H54 (cell line): ENCODE results near the gene OSM.

Source experiments
- DNase-seq: peaks from one replicate; pipeline ENCODE4 v3.0.0; 2011; ENCODE audit warnings: low spot score, mixed read lengths; ENCODE audit not compliant: insufficient read length
- FAIRE-seq: peaks from 3 replicates; lab custom pipeline; 2011; peaks lifted over from hg19 to GRCh38; lab: Jason Lieb, UNC
- POLR2A ChIP-seq: IDR thresholded peaks from 2 replicates; pipeline ENCODE4 v1.6.1; 2011; ENCODE audit warnings: low read depth, mild to moderate bottlenecking, low read length

OSM gene

GRCh38 chr22:30272781-30273601, 6.3 kb upstream of the OSM start:
- DNase-seq (no peak), FAIRE-seq (no peak)
- no peak for TF ChIP-seq POLR2A

DNA sequence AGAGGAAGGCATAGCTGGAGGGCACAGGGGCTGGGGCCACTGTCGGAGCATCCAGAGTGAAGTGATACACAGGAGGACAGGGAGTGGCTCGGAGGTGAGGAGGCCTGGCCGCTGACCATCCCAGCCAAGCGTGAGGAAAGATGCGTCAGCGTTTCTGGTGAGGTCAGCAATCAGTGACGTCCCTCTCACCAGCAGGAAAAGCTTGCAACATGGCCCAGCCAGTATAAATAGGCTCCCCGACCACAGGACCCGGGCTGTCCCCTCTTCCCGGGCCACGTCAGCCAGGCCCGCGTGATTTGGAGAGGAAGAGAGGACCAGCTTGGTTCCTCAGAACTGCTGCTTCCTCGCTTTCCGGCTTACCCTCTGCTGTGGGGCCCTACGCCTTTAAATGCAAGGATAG, 4.2 kb upstream of the OSM start:
- no peak for FAIRE-seq
- no peak for DNase-seq
- TF ChIP-seq POLR2A, result no peak

DNA sequence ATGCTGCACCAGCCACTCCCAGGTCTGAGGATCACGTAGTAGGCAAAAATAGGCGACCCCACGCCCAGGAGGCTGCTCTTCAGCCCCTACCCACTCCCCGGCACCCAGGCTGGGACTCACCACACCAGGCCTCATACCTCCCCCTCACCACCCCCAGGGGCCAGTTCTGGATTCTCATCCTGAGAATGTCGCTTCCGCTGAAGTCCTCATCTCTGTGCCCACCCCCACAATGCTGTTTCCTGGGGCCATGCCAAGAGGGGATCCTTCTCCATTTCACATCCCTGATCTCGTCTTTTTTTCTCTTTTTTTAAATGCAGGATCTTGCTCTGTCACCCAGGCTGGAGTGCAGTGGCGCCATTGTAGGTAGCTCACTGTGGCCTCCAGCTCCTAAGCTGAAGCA, 1.7 kb upstream of the OSM start:
- DNase-seq, result no peak
- TF ChIP-seq POLR2A, result no peak
- no peak for FAIRE-seq

- TF ChIP-seq POLR2A, result no peak
- no peak for FAIRE-seq
- DNase-seq, result no peak
Observed at GRCh38 chr22:30267382-30268302, 991 bp upstream of the OSM start.

DNA sequence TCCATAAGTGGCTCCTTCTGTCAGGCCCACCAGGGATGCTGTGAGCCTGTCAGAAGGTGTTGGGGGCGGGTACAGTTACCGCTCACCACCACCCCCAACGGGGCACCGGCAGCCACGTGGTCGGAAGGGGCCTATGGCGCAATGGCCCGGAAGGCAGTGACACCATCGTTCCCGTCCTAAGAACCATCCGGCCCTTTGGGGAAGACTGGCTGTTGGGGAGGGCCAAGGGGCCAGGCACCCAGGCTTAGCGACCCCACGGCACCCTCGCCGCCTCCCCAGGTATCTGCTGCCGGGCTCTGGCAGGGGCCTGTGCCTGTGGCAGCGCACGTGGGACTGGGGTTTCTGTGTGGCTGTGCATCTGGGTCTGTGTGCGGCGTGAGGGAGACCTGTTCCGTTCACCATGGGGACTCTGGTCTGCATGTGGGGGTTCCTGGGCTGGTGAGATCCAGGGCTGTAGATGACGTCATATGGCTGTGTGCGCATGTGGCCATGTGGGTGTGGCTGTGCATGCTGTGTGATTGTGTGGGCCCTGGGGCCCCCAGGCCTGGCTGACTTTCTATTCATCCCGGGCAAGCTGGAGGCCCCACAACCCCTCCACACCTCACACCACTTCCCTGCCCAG, 717 bp downstream of the OSM start:
- DNase-seq, result no peak
- no peak for FAIRE-seq
- no peak for TF ChIP-seq POLR2A

DNA sequence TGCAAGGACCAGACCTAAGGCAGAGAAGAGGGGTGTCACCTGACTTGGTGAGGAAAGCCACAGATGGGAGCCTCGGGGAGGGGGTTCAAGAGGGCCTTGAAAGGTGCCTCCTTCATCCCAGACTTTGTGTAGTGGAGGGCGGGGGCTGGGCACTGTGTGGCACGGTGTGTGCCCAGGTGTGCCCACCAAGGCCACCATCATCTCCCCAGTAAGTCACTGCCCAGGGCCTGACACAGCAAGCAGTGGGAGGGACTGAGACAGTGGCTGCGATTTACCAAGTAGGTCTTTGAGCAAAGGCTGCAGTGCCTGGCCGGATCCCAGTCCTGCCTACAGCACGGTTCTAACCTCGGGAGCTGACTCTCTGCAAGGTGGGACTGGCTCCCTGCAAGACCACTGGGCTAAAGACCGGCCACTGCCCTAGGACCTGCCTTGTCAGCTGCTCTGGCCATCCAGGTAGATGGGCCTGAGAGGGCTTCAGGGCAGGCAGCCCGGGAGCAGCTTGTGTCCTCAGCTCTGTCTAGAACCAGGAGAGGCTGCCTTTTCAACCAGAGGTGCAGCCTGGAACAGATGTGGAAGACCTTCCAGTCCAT, 1.4 kb downstream of the OSM start:
- FAIRE-seq, result no peak
- DNase-seq, result no peak
- no peak for TF ChIP-seq POLR2A

GRCh38 chr22:30263883-30264282, 2.8 kb downstream of the OSM start:
- TF ChIP-seq POLR2A, result no peak
- no peak for DNase-seq
- no peak for FAIRE-seq

- no peak for TF ChIP-seq POLR2A
- no peak for DNase-seq
- FAIRE-seq, result no peak
Observed at GRCh38 chr22:30262917-30263741, 3.5 kb downstream of the OSM start.

DNA sequence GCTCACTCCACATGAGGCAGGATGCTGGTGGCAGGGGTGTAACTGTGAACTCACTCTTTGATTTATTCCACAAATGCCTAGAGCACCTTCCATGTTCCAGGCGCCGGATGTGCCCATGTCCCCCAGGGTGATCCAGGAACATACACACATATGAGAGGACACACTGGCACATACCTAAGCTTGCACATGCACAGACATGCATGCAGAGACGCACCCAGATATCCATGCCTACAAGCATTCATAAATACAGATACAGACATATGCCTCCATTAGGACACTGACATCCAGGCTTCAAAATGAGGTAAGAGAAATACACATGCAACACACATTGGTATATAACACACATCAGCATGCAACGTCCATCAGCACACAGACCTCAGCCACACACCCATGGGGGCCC, 4.5 kb downstream of the OSM start:
- DNase-seq (no peak), FAIRE-seq (no peak)
- TF ChIP-seq POLR2A, result no peak

- TF ChIP-seq POLR2A, result no peak
- DNase-seq, result no peak
- FAIRE-seq, result no peak
Observed at GRCh38 chr22:30261134-30261533, 5.5 kb downstream of the OSM start.

DNA sequence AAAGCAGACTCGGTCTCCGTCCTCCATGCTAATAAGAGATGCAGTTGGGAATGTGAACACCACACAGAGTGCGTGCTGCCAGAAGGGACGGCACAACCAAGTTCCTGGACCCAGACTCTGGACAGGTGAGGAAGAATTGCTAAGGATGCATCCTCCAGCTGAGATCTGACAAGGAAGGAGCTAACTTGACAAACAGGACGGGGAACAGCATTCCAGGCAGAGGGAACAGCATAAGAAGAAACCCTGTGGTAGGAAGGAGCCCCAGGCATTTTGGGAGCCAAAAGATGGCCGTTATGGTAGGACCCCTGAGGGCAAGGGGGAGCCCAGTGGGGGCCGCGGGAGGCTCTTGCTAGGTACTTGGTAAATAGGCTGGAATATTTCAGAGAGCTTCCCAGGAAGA, 6.0 kb downstream of the OSM start:
- DNase-seq (no peak), FAIRE-seq (no peak)
- no peak for TF ChIP-seq POLR2A

DNA sequence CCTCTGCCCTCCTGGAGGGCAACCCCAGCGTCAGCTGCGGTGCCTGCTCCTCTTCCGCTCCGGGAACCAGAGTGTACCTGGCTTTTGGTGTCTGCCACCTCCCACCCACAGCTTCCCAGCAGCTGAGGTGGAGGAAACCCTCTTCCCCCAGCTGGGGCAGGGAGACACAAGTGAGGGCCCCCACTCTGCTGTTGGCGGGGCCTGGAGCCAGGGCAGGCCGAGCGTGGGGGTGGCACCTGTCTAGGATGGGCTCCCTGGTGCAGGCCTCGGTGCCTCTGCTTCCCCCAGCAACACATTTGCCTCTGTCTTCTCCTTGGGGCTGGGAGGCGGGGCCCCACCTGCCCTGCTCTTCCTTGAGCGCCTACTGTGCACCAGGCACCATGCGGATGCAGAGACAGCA, 6.4 kb downstream of the OSM start:
- TF ChIP-seq POLR2A, result no peak
- DNase-seq (no peak), FAIRE-seq (no peak)

GRCh38 chr22:30254314-30254713, 12.3 kb downstream of the OSM start:
- no peak for TF ChIP-seq POLR2A
- DNase-seq (no peak), FAIRE-seq (no peak)
